HG03064 (cell line): ENCODE data around the gene DDX6.
"Not testable (repeated sequence)": the region's sequence is repeated elsewhere in the genome, so short reads cannot be mapped to it uniquely, and the experiment has no call there.

Source experiments
- ATAC-seq: cut with Tn5 transposase; IDR thresholded peaks from one replicate; pipeline ENCODE4 v1.9.1; 2021; ENCODE audit warnings: low read depth; ENCODE audit not compliant: unreplicated experiment

The DDX6 gene

GRCh38 chr11:118791961-118792569 lies 1.1 kb upstream of the DDX6 start:
- ATAC-seq: no peak

GRCh38 chr11:118790357-118791110 lies 430 bp downstream of the DDX6 start:
- peak; percentile 20 for ATAC-seq

- ATAC-seq: no peak
Observed at GRCh38 chr11:118789501-118790356, 1.2 kb downstream of the DDX6 start.

GRCh38 chr11:118786657-118787056 lies 4.3 kb downstream of the DDX6 start:
- ATAC-seq: no peak

- ATAC-seq: no peak
Observed at GRCh38 chr11:118785362-118785761, 5.6 kb downstream of the DDX6 start.

GRCh38 chr11:118783724-118784495 lies 7.1 kb downstream of the DDX6 start:
- ATAC-seq: no peak

- ATAC-seq: not testable (repeated sequence)
Observed at GRCh38 chr11:118783324-118783723, 7.6 kb downstream of the DDX6 start.

GRCh38 chr11:118778898-118779297 lies 12.1 kb downstream of the DDX6 start:
- no peak for ATAC-seq

- ATAC-seq: no peak
Observed at GRCh38 chr11:118774032-118774431, 16.9 kb downstream of the DDX6 start.

GRCh38 chr11:118771547-118772288 lies 19.2 kb downstream of the DDX6 start:
- ATAC-seq: no peak

- ATAC-seq: no peak
Observed at GRCh38 chr11:118768690-118769089, 22.3 kb downstream of the DDX6 start.

- ATAC-seq: no peak
Observed at GRCh38 chr11:118766035-118766434, 24.9 kb downstream of the DDX6 start.

- ATAC-seq: not testable (repeated sequence)
Observed at GRCh38 chr11:118765095-118765691, 25.8 kb downstream of the DDX6 start.

GRCh38 chr11:118763041-118763440 lies 27.9 kb downstream of the DDX6 start:
- no peak for ATAC-seq

GRCh38 chr11:118761981-118762380 lies 29.0 kb downstream of the DDX6 start:
- ATAC-seq: not testable (repeated sequence)

GRCh38 chr11:118757876-118758399 lies 33.0 kb downstream of the DDX6 start:
- ATAC-seq: no peak

GRCh38 chr11:118752654-118753053 lies 38.3 kb downstream of the DDX6 start:
- no peak for ATAC-seq

- ATAC-seq: no peak
Observed at GRCh38 chr11:118749429-118749828, 41.5 kb downstream of the DDX6 start.

GRCh38 chr11:118748056-118748455 lies 42.9 kb downstream of the DDX6 start:
- ATAC-seq: no peak
